ENCODE results near the gene FRS3. TPM values are rescaled to one million over a fixed set of nuclear protein-coding genes. Genes with fewer than 3 reads are reported as not detected.

The FRS3 gene
- total and polyA plus RNA-seq, 2 of the 13 experiments (the other 11 are each of a cell fraction or from before 2014, with no cell fraction given): 3.0 to 7.4 TPM

GRCh38 chr6:41735427-41736185 is 44.1 kb downstream of the FRS3 start, which contains the start of gene TFEB (continued):
- 0 out of 2 replicates have a peak, but pooled peaks have one; percentile 87 for TF ChIP-seq ZNF513 (CRISPR knock-in tag; conservative IDR thresholded peaks at IDR 0.05)
- TF ChIP-seq SIN3B (IDR thresholded peaks at IDR 0.05; ENCODE audit: low read length): 0 out of 2 replicates have a peak, but pooled peaks have one; percentile 49
- no peak for TF ChIP-seq ZNF296 (CRISPR knock-in tag; conservative IDR thresholded peaks at IDR 0.05)
- peak in 1 of 2 experiments; percentile 57; a peak in 2 of 4 replicates for TF ChIP-seq EP300 (IDR thresholded peaks at IDR 0.05; ENCODE audit: low read depth in 2 of 2, low read length in 2 of 2)
- 0 out of 2 replicates have a peak, but pooled peaks have one; percentile 7 for TF ChIP-seq EP300 (CRISPR knock-in tag; IDR thresholded peaks at IDR 0.05; ENCODE audit: borderline replicate concordance)
- no peak for TF ChIP-seq JUNB (CRISPR knock-in tag; IDR thresholded peaks at IDR 0.05; ENCODE audit: borderline replicate concordance)
- TF ChIP-seq HMGXB3 (CRISPR knock-in tag; IDR thresholded peaks at IDR 0.05; ENCODE audit: borderline replicate concordance): peak; percentile 56; the same call in 1 of the 2 replicates
- TF ChIP-seq MED13 (CRISPR knock-in tag; IDR thresholded peaks at IDR 0.05): no peak
- no peak for TF ChIP-seq HMGA1 (CRISPR knock-in tag; conservative IDR thresholded peaks at IDR 0.05)
- peak; percentile 80 for TF ChIP-seq KAT8 (CRISPR knock-in tag; IDR thresholded peaks at IDR 0.05)
- TF ChIP-seq PTBP1 (IDR thresholded peaks at IDR 0.05; ENCODE audit: low read depth, low read length, poor library complexity, severe bottlenecking): no peak
- no peak for TF ChIP-seq ZNF629 (CRISPR knock-in tag; conservative IDR thresholded peaks at IDR 0.05)
- no peak for TF ChIP-seq NFAT5 (CRISPR knock-in tag; IDR thresholded peaks at IDR 0.05)
- TF ChIP-seq ZNF20 (CRISPR knock-in tag; IDR thresholded peaks at IDR 0.05): no peak
- TF ChIP-seq MXD3 (CRISPR knock-in tag; IDR thresholded peaks at IDR 0.05): no peak
- TF ChIP-seq ZNF331 (CRISPR knock-in tag; IDR thresholded peaks at IDR 0.05): peak; percentile 83; the same call in 1 of the 2 replicates
- TF ChIP-seq RORA (CRISPR knock-in tag; IDR thresholded peaks at IDR 0.05): no peak
- 0 out of 2 replicates have a peak, but pooled peaks have one; percentile 49 for TF ChIP-seq ZSCAN9 (CRISPR knock-in tag; IDR thresholded peaks at IDR 0.05; ENCODE audit: borderline replicate concordance)
